ENCODE results near the gene CNN2. TPM values are rescaled to one million over a fixed set of nuclear protein-coding genes. Genes with fewer than 3 reads are reported as not detected.

Gene CNN2
- total and polyA plus RNA-seq, 2 of the 13 experiments (the other 11 are each of a cell fraction or from before 2014, with no cell fraction given), result 63.6 to 70.0 TPM

DNA sequence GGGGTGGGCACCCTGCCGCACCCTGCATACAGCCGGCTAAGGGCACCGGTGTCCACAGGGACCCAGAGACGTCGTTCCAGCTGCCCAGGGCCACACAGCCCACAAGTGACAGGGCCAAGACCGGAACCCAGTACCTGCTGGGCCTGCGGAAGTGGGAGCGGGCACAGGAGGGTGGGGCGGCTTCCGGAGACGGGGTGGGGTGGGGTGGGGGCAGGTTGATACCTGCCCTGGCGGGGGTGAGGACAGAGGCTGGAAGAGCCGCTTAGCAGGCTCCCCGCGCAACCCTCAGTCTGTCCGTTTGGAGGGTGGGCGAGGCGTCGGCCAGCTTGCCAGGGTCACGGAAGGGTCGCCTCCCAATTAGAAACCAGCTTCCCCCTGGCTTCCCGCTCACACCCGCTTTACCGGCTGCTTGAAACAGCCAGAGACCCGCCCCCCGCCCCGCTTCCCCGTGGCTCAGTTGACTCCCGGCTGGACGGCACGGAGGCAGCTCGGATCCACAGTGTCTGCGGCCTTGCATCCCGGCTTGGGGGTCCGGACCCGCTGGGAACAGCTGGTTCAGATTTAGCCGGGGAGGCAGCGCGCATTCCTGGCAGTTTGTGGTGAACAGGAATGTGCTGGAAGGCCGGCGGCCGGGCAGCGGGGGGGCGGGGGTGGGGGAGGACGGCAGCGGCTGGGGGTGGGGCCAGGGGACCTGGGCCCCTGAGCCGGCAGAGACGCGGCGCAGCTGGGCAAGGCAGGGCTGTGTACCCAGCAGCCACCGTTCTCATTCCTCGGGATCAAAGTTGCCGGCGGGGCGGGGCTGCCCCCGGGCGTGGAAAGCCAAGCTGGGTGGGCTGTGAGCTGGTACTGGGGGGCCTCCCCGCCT, 1.9 kb downstream of the CNN2 start (continued):
- TF ChIP-seq, protein P1, sequence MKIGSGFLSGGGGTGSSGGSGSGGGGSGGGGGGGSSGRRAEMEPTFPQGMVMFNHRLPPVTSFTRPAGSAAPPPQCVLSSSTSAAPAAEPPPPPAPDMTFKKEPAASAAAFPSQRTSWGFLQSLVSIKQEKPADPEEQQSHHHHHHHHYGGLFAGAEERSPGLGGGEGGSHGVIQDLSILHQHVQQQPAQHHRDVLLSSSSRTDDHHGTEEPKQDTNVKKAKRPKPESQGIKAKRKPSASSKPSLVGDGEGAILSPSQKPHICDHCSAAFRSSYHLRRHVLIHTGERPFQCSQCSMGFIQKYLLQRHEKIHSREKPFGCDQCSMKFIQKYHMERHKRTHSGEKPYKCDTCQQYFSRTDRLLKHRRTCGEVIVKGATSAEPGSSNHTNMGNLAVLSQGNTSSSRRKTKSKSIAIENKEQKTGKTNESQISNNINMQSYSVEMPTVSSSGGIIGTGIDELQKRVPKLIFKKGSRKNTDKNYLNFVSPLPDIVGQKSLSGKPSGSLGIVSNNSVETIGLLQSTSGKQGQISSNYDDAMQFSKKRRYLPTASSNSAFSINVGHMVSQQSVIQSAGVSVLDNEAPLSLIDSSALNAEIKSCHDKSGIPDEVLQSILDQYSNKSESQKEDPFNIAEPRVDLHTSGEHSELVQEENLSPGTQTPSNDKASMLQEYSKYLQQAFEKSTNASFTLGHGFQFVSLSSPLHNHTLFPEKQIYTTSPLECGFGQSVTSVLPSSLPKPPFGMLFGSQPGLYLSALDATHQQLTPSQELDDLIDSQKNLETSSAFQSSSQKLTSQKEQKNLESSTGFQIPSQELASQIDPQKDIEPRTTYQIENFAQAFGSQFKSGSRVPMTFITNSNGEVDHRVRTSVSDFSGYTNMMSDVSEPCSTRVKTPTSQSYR (CRISPR knock-in tag; IDR thresholded peaks at IDR 0.05; ENCODE audit: borderline replicate concordance), result peak; percentile 60; the same call in 1 of the 2 replicates
- TF ChIP-seq, protein P2, sequence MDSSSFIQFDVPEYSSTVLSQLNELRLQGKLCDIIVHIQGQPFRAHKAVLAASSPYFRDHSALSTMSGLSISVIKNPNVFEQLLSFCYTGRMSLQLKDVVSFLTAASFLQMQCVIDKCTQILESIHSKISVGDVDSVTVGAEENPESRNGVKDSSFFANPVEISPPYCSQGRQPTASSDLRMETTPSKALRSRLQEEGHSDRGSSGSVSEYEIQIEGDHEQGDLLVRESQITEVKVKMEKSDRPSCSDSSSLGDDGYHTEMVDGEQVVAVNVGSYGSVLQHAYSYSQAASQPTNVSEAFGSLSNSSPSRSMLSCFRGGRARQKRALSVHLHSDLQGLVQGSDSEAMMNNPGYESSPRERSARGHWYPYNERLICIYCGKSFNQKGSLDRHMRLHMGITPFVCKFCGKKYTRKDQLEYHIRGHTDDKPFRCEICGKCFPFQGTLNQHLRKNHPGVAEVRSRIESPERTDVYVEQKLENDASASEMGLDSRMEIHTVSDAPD (CRISPR knock-in tag; IDR thresholded peaks at IDR 0.05), result 0 out of 2 replicates have a peak, but pooled peaks have one; percentile 19
- TF ChIP-seq SIN3A (IDR thresholded peaks at IDR 0.05; ENCODE audit: borderline replicate concordance, low read depth, low read length) (0 out of 2 replicates have a peak, but pooled peaks have one; percentile 37), HOXA3 (CRISPR knock-in tag; IDR thresholded peaks at IDR 0.05) (peak; percentile 29; the same call in 1 of the 2 replicates), NR2C2 (CRISPR knock-in tag; IDR thresholded peaks at IDR 0.05; ENCODE audit: borderline replicate concordance) (no peak), ZNF329 (CRISPR knock-in tag; IDR thresholded peaks at IDR 0.05; ENCODE audit: low read depth) (no peak; the same call in 1 of the 2 replicates), HMGA1 (CRISPR knock-in tag; conservative IDR thresholded peaks at IDR 0.05) (no peak)
- TF ChIP-seq, protein P3, sequence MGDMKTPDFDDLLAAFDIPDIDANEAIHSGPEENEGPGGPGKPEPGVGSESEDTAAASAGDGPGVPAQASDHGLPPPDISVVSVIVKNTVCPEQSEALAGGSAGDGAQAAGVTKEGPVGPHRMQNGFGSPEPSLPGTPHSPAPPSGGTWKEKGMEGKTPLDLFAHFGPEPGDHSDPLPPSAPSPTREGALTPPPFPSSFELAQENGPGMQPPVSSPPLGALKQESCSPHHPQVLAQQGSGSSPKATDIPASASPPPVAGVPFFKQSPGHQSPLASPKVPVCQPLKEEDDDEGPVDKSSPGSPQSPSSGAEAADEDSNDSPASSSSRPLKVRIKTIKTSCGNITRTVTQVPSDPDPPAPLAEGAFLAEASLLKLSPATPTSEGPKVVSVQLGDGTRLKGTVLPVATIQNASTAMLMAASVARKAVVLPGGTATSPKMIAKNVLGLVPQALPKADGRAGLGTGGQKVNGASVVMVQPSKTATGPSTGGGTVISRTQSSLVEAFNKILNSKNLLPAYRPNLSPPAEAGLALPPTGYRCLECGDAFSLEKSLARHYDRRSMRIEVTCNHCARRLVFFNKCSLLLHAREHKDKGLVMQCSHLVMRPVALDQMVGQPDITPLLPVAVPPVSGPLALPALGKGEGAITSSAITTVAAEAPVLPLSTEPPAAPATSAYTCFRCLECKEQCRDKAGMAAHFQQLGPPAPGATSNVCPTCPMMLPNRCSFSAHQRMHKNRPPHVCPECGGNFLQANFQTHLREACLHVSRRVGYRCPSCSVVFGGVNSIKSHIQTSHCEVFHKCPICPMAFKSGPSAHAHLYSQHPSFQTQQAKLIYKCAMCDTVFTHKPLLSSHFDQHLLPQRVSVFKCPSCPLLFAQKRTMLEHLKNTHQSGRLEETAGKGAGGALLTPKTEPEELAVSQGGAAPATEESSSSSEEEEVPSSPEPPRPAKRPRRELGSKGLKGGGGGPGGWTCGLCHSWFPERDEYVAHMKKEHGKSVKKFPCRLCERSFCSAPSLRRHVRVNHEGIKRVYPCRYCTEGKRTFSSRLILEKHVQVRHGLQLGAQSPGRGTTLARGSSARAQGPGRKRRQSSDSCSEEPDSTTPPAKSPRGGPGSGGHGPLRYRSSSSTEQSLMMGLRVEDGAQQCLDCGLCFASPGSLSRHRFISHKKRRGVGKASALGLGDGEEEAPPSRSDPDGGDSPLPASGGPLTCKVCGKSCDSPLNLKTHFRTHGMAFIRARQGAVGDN (CRISPR knock-in tag; IDR thresholded peaks at IDR 0.05), result peak; percentile 78
- TF ChIP-seq, protein P4, sequence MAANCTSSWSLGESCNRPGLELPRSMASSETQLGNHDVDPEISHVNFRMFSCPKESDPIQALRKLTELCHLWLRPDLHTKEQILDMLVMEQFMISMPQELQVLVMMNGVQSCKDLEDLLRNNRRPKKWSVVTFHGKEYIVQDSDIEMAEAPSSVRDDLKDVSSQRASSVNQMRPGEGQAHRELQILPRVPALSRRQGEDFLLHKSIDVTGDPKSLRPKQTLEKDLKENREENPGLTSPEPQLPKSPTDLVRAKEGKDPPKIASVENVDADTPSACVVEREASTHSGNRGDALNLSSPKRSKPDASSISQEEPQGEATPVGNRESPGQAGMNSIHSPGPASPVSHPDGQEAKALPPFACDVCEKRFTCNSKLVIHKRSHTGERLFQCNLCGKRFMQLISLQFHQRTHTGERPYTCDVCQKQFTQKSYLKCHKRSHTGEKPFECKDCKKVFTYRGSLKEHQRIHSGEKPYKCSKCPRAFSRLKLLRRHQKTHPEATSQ (CRISPR knock-in tag; IDR thresholded peaks at IDR 0.05; ENCODE audit: borderline replicate concordance), result no peak
- TF ChIP-seq, protein P5, sequence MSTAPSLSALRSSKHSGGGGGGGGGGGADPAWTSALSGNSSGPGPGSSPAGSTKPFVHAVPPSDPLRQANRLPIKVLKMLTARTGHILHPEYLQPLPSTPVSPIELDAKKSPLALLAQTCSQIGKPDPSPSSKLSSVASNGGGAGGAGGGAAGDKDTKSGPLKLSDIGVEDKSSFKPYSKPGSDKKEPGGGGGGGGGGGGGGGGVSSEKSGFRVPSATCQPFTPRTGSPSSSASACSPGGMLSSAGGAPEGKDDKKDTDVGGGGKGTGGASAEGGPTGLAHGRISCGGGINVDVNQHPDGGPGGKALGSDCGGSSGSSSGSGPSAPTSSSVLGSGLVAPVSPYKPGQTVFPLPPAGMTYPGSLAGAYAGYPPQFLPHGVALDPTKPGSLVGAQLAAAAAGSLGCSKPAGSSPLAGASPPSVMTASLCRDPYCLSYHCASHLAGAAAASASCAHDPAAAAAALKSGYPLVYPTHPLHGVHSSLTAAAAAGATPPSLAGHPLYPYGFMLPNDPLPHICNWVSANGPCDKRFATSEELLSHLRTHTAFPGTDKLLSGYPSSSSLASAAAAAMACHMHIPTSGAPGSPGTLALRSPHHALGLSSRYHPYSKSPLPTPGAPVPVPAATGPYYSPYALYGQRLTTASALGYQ (CRISPR knock-in tag; IDR thresholded peaks at IDR 0.05), result 0 out of 2 replicates have a peak, but pooled peaks have one; percentile 4

All from HepG2 (cell line).